HL-60 (cell line): ENCODE data around the gene IFI6.

ENCODE experiments used
- GABPA ChIP-seq: IDR thresholded peaks from 2 replicates; pipeline ENCODE4 v1.6.1; 2012; ENCODE audit warnings: low read depth
- POLR2AphosphoS5 ChIP-seq: IDR thresholded peaks from 2 replicates; pipeline ENCODE4 v1.6.1; 2012; ENCODE audit warnings: low read depth
- SPI1 ChIP-seq: IDR thresholded peaks from 2 replicates; pipeline ENCODE4 v1.6.1; 2012; ENCODE audit warnings: low read depth, mild to moderate bottlenecking, borderline replicate concordance
- TF ChIP-seq, protein P1 (sequence below): IDR thresholded peaks from one replicate; pipeline ENCODE4 v1.5.1; 2011; ENCODE audit warnings: low read length, control low read depth, inconsistent platforms; ENCODE audit not compliant: insufficient read depth
- TF ChIP-seq, protein P2 (sequence below): IDR thresholded peaks from 2 replicates; pipeline ENCODE4 v1.6.1; 2012; ENCODE audit warnings: low read depth; ENCODE audit not compliant: insufficient replicate concordance

DNA sequence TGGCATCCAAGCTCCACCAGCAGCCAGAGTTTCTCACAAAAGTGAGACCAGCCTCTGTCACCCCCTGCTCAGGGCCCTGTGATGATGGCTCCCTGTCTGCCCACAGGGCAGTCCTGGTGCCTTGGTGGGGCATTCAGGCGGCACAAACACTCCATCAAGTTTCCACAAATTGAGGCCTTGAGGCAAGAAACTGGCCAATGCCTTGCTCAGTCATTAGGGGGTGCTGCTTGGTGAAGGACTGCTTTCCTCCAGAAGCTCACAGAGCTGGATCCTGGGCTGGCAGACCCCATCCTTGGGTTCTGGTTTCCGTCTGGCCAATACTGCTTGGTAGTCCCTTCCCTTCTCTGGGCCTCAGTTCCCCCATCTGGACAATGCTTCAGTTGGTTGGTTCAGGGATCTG, 55.6 kb downstream of the IFI6 start:
- TF ChIP-seq POLR2AphosphoS5 (no peak), GABPA (no peak), SPI1 (no peak)
- TF ChIP-seq, protein P1, sequence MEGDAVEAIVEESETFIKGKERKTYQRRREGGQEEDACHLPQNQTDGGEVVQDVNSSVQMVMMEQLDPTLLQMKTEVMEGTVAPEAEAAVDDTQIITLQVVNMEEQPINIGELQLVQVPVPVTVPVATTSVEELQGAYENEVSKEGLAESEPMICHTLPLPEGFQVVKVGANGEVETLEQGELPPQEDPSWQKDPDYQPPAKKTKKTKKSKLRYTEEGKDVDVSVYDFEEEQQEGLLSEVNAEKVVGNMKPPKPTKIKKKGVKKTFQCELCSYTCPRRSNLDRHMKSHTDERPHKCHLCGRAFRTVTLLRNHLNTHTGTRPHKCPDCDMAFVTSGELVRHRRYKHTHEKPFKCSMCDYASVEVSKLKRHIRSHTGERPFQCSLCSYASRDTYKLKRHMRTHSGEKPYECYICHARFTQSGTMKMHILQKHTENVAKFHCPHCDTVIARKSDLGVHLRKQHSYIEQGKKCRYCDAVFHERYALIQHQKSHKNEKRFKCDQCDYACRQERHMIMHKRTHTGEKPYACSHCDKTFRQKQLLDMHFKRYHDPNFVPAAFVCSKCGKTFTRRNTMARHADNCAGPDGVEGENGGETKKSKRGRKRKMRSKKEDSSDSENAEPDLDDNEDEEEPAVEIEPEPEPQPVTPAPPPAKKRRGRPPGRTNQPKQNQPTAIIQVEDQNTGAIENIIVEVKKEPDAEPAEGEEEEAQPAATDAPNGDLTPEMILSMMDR, result no peak
- TF ChIP-seq, protein P2, sequence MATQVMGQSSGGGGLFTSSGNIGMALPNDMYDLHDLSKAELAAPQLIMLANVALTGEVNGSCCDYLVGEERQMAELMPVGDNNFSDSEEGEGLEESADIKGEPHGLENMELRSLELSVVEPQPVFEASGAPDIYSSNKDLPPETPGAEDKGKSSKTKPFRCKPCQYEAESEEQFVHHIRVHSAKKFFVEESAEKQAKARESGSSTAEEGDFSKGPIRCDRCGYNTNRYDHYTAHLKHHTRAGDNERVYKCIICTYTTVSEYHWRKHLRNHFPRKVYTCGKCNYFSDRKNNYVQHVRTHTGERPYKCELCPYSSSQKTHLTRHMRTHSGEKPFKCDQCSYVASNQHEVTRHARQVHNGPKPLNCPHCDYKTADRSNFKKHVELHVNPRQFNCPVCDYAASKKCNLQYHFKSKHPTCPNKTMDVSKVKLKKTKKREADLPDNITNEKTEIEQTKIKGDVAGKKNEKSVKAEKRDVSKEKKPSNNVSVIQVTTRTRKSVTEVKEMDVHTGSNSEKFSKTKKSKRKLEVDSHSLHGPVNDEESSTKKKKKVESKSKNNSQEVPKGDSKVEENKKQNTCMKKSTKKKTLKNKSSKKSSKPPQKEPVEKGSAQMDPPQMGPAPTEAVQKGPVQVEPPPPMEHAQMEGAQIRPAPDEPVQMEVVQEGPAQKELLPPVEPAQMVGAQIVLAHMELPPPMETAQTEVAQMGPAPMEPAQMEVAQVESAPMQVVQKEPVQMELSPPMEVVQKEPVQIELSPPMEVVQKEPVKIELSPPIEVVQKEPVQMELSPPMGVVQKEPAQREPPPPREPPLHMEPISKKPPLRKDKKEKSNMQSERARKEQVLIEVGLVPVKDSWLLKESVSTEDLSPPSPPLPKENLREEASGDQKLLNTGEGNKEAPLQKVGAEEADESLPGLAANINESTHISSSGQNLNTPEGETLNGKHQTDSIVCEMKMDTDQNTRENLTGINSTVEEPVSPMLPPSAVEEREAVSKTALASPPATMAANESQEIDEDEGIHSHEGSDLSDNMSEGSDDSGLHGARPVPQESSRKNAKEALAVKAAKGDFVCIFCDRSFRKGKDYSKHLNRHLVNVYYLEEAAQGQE, result no peak
